ENCODE data around the gene TIE1.

GRCh38 chr1:43321331-43321891 lies 20.6 kb downstream of the TIE1 start:
- TF ChIP-seq CTCF (IDR thresholded peaks at IDR 0.05) = no peak
- TF ChIP-seq POLR2A (IDR thresholded peaks at IDR 0.05) = no peak
